Measurements from ENCODE around the gene ROR1. TPM values are rescaled to one million over a fixed set of nuclear protein-coding genes. Genes with fewer than 3 reads are reported as not detected.
A peak's percentile ranks its signal among the peaks of the same experiment; 100 is the strongest.
"Not testable (repeated sequence)": the region's sequence is repeated elsewhere in the genome, so short reads cannot be mapped to it uniquely, and the experiment has no call there.

Gene ROR1
- total and polyA plus RNA-seq, 4 donors = 4.0 to 30.9 (median 11.4) TPM

- H3K9me3 ChIP-seq (ENCODE audit: control insufficient read depth, low read length) = no peaks in the 10 kb centered on the region
- no peak for ATAC-seq (ENCODE audit: low FRiP score)
- no peaks in the 10 kb centered on the region for H3K27me3 ChIP-seq (ENCODE audit: control insufficient read depth in 1 of 2, insufficient read depth in 2 of 2, low read length in 1 of 2)
- WGBS, 2 donors = 82 to 87% methylated on average over 1 of the region's 1 CpG
- intact Hi-C loops (cut with DNase I) = no loop called here
- DNase-seq = no peak
- H3K4me3 ChIP-seq (ENCODE audit: low read length in 2 of 2) = no peak overlapping the region
- H3K27ac ChIP-seq (ENCODE audit: low read depth in 1 of 2, low read length in 2 of 2) = no peak overlapping the region
- H3K4me1 ChIP-seq (ENCODE audit: control insufficient read depth in 1 of 2, insufficient read depth in 2 of 2, low read length in 2 of 2) = peaks cover 11 to 24% of the 10 kb centered on the region in 2 donors
- H3K36me3 ChIP-seq (ENCODE audit: control insufficient read depth in 1 of 2, insufficient read depth in 2 of 2, low read length in 1 of 2) = no peaks in the 10 kb centered on the region
Measured at GRCh38 chr1:63818567-63819325, 44.9 kb downstream of the ROR1 start.

- H3K27me3 ChIP-seq (ENCODE audit: control insufficient read depth in 1 of 2, insufficient read depth in 2 of 2, low read length in 1 of 2) = no peaks in the 10 kb centered on the region
- H3K4me1 ChIP-seq (ENCODE audit: control insufficient read depth in 1 of 2, insufficient read depth in 2 of 2, low read length in 2 of 2) = peaks cover 8 to 24% of the 10 kb centered on the region in 2 donors
- no peak overlapping the region for H3K4me3 ChIP-seq (ENCODE audit: low read length in 2 of 2)
- intact Hi-C loops (cut with DNase I) = no loop called here
- H3K27ac ChIP-seq (ENCODE audit: low read depth in 1 of 2, low read length in 2 of 2) = no peak overlapping the region
- ATAC-seq (ENCODE audit: low FRiP score) (no peak), DNase-seq (no peak)
- WGBS, 2 donors = 97 to 99% methylated on average over 2 of the region's 2 CpGs
- no peaks in the 10 kb centered on the region for H3K36me3 ChIP-seq (ENCODE audit: control insufficient read depth in 1 of 2, insufficient read depth in 2 of 2, low read length in 1 of 2)
- H3K9me3 ChIP-seq (ENCODE audit: control insufficient read depth, low read length) = no peaks in the 10 kb centered on the region
Measured at GRCh38 chr1:63819795-63820194, 46.0 kb downstream of the ROR1 start.

DNA sequence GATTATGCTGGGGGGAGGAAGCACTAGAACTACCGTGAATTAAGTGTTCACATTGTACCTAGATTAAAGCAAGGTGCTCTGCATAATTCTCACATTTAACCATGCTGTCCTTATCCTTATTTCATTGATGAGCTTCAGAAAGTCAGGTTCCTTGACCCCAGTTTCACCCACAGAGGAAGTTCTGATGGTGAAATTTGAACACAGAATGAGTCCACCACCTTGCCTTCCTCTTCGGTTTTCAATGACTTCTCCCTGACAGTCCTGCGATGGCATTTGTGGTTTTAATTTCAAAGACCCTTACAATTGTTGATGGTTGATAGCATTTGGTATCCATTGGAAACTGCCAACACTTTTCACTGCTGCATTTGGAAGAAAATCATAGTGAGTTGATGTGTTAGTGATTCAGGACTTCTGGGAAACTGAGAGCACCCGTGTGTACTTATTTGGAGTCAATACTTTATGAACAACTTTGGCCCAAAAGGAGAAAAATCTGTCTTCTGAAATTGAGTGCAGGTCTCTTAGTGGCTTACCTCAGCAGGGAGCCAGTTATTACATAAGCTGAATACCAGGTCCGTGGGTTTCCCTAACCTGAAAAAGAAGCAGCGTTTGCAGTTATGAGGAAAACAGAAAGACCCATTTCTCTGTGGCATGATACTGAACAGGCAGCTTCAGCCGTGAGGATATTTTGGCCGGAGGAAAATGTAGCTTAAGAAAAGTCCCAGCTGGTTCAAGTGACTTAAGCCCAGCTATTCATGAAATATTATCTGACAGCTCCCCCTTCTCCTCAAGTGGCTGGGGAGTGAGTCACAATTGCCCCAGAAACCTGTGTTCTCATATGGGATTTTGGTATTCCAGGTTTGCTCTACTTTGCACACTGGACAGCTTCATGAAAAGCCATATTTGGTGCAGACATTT lies 47.5 kb downstream of the ROR1 start:
- ATAC-seq (ENCODE audit: low FRiP score) = peak; percentile 46
- peak overlapping the region in 1 of 2 donors; percentile 6 for H3K4me3 ChIP-seq (ENCODE audit: low read length in 2 of 2)
- WGBS, 2 donors = 13 to 15% methylated on average over 8 of the region's 8 CpGs
- no peaks in the 10 kb centered on the region for H3K9me3 ChIP-seq (ENCODE audit: control insufficient read depth, low read length)
- intact Hi-C loops (cut with DNase I) = no loop called here
- no peaks in the 10 kb centered on the region for H3K36me3 ChIP-seq (ENCODE audit: control insufficient read depth in 1 of 2, insufficient read depth in 2 of 2, low read length in 1 of 2)
- peak overlapping the region in 1 of 2 donors; percentile 38 for H3K27ac ChIP-seq (ENCODE audit: low read depth in 1 of 2, low read length in 2 of 2)
- H3K27me3 ChIP-seq (ENCODE audit: control insufficient read depth in 1 of 2, insufficient read depth in 2 of 2, low read length in 1 of 2) = no peaks in the 10 kb centered on the region
- DNase-seq = peak in 1 of 2 donors; percentile 48
- H3K4me1 ChIP-seq (ENCODE audit: control insufficient read depth in 1 of 2, insufficient read depth in 2 of 2, low read length in 2 of 2) = peaks cover 8 to 24% of the 10 kb centered on the region in 2 donors

DNA sequence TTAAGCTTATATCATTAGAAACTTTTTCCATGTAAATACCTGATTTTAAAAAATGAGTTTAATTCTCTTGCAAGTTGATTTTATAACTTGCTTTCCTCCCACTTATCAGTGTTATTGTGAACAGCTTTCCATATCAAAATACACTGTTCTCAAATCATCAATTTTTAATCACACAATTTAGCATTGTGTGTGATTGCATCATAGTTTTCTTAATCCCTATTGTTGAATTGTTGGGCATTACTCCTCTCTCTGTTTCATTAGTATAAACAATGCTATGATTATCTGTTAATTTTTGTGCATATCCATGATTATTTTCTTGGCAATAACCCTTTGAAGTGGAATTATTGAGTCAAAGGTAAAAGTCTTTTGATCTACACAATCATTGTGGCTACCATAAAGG lies 48.7 kb downstream of the ROR1 start:
- Histone ChIP-seq H3K4me3 (ENCODE audit: low read length in 2 of 2) (no peak overlapping the region), H3K27me3 (ENCODE audit: control insufficient read depth in 1 of 2, insufficient read depth in 2 of 2, low read length in 1 of 2) (no peaks in the 10 kb centered on the region), H3K36me3 (ENCODE audit: control insufficient read depth in 1 of 2, insufficient read depth in 2 of 2, low read length in 1 of 2) (no peaks in the 10 kb centered on the region), H3K4me1 (ENCODE audit: control insufficient read depth in 1 of 2, insufficient read depth in 2 of 2, low read length in 2 of 2) (peaks cover 4 to 23% of the 10 kb centered on the region in 2 donors), H3K9me3 (ENCODE audit: control insufficient read depth, low read length) (no peaks in the 10 kb centered on the region), H3K27ac (ENCODE audit: low read depth in 1 of 2, low read length in 2 of 2) (no peak overlapping the region)
- intact Hi-C loops (cut with DNase I) = no loop called here
- ATAC-seq (ENCODE audit: low FRiP score) (no peak), DNase-seq (no peak)

- WGBS, 2 donors = 54 to 58% methylated on average over 1 of the region's 1 CpG
- ATAC-seq (ENCODE audit: low FRiP score) (no peak), DNase-seq (no peak)
- Histone ChIP-seq H3K27me3 (ENCODE audit: control insufficient read depth in 1 of 2, insufficient read depth in 2 of 2, low read length in 1 of 2) (no peaks in the 10 kb centered on the region), H3K4me3 (ENCODE audit: low read length in 2 of 2) (no peak overlapping the region), H3K4me1 (ENCODE audit: control insufficient read depth in 1 of 2, insufficient read depth in 2 of 2, low read length in 2 of 2) (peaks cover 6 to 17% of the 10 kb centered on the region in 2 donors), H3K9me3 (ENCODE audit: control insufficient read depth, low read length) (no peaks in the 10 kb centered on the region), H3K27ac (ENCODE audit: low read depth in 1 of 2, low read length in 2 of 2) (no peak overlapping the region), H3K36me3 (ENCODE audit: control insufficient read depth in 1 of 2, insufficient read depth in 2 of 2, low read length in 1 of 2) (no peaks in the 10 kb centered on the region)
- intact Hi-C loops (cut with DNase I) = no loop called here
Measured at GRCh38 chr1:63824451-63824850, 50.6 kb downstream of the ROR1 start.

DNA sequence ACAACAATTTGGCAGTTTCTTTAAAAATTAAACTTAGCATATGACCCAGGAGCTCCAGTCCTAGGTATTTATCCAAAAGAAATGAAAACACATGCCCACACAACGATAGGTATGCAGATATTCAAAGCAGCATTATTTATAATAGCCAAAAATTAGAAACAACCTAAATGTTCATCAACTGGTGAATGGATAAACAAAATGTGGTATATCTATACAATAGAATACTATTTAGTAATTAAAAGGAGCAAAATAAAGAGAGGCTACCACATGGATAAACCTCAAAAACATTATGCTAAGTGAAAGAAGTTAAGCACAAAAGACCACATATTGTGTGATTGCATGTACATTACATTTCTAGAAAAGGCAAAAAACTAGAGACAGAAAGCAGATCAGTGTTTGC lies 51.3 kb downstream of the ROR1 start:
- Histone ChIP-seq H3K4me3 (ENCODE audit: low read length in 2 of 2) (no peak overlapping the region), H3K27me3 (ENCODE audit: control insufficient read depth in 1 of 2, insufficient read depth in 2 of 2, low read length in 1 of 2) (no peaks in the 10 kb centered on the region), H3K9me3 (ENCODE audit: control insufficient read depth, low read length) (no peaks in the 10 kb centered on the region), H3K36me3 (ENCODE audit: control insufficient read depth in 1 of 2, insufficient read depth in 2 of 2, low read length in 1 of 2) (no peaks in the 10 kb centered on the region), H3K27ac (ENCODE audit: low read depth in 1 of 2, low read length in 2 of 2) (no peak overlapping the region), H3K4me1 (ENCODE audit: control insufficient read depth in 1 of 2, insufficient read depth in 2 of 2, low read length in 2 of 2) (peaks cover 8 to 19% of the 10 kb centered on the region in 2 donors)
- intact Hi-C loops (cut with DNase I) = no loop called here
- 10 to 11% methylated on average over 1 of the region's 1 CpG for WGBS, 2 donors
- no peak for DNase-seq
- ATAC-seq (ENCODE audit: low FRiP score) = no peak

DNA sequence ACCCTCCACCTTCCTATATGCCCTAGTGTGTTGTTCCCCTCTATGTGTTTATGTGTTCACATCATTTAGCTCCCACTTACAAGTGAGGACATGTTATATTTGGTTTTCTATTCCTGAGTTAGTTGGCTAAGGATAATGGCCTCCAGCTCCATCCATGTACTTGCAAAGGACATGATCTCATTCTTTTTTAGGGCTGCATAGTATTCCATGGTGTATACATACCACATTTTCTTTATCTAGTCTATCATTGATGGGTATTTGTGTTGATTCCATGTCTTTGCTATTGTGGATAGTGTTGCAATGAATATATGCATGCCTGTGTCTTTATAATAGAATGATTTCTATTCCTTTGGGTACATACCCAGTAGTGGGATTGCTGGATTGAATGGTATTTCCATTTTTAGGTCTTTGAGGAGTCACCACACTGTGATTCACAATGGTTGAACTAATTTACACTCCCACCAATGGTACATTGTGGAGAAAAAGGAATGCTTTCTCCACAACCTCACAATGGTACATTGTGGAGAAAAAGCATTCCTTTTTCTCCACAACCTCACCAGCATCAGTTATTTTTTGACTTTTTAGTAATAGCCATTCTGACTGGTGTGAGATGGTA lies 52.5 kb downstream of the ROR1 start:
- H3K4me3 ChIP-seq (ENCODE audit: low read length in 2 of 2); H3K4me1 ChIP-seq (ENCODE audit: control insufficient read depth in 1 of 2, insufficient read depth in 2 of 2, low read length in 2 of 2); ATAC-seq (ENCODE audit: low FRiP score); H3K36me3 ChIP-seq (ENCODE audit: control insufficient read depth in 1 of 2, insufficient read depth in 2 of 2, low read length in 1 of 2); DNase-seq; H3K9me3 ChIP-seq (ENCODE audit: control insufficient read depth, low read length); H3K27ac ChIP-seq (ENCODE audit: low read depth in 1 of 2, low read length in 2 of 2); intact Hi-C loops (cut with DNase I); H3K27me3 ChIP-seq (ENCODE audit: control insufficient read depth in 1 of 2, insufficient read depth in 2 of 2, low read length in 1 of 2): not testable (repeated sequence)

GRCh38 chr1:63827411-63828321 lies 53.8 kb downstream of the ROR1 start:
- ATAC-seq (ENCODE audit: low FRiP score) = no peak
- Histone ChIP-seq H3K36me3 (ENCODE audit: control insufficient read depth in 1 of 2, insufficient read depth in 2 of 2, low read length in 1 of 2) (no peaks in the 10 kb centered on the region), H3K4me1 (ENCODE audit: control insufficient read depth in 1 of 2, insufficient read depth in 2 of 2, low read length in 2 of 2) (peaks cover 6 to 12% of the 10 kb centered on the region in 2 donors), H3K9me3 (ENCODE audit: control insufficient read depth, low read length) (no peaks in the 10 kb centered on the region), H3K4me3 (ENCODE audit: low read length in 2 of 2) (no peak overlapping the region), H3K27me3 (ENCODE audit: control insufficient read depth in 1 of 2, insufficient read depth in 2 of 2, low read length in 1 of 2) (no peaks in the 10 kb centered on the region), H3K27ac (ENCODE audit: low read depth in 1 of 2, low read length in 2 of 2) (peak overlapping the region in 1 of 2 donors; percentile 33)
- WGBS, 2 donors = 25 to 29% methylated on average over 5 of the region's 5 CpGs
- intact Hi-C loops (cut with DNase I) = no loop called here
- DNase-seq = no peak
